Kidney epithelial cell (primary cell): Measurements from ENCODE around the gene FAM3A. TPM values are rescaled to one million over a fixed set of nuclear protein-coding genes. Genes with fewer than 3 reads are reported as not detected.

ENCODE experiments used
- DNase-seq: peaks from one replicate; pipeline ENCODE4 v3.0.0-alpha.2; 2010; ENCODE audit warnings: low read depth
- H3K27me3 ChIP-seq: 2 replicates; pipeline ENCODE4 v1.6.0; 2011; ENCODE audit warnings: low read length; ENCODE audit not compliant: control insufficient read depth, insufficient read depth
- H3K36me3 ChIP-seq: 2 replicates; pipeline ENCODE4 v1.5.1; 2011; ENCODE audit warnings: low read length; ENCODE audit not compliant: control insufficient read depth, insufficient read depth
- H3K4me3 ChIP-seq: 2 replicates; pipeline ENCODE4 v1.5.1; 2011; ENCODE audit warnings: low read depth, mild to moderate bottlenecking, control low read depth, low read length
- total RNA-seq: library from RNA; depleted of rRNA; stranded (reverse); fragments of >200 nt; gene quantifications from 2 replicates; pipeline ENCODE4 v1.2.3, GENCODE V29; 2015
- TF ChIP-seq, protein P1 (sequence below): IDR thresholded peaks from 2 replicates; pipeline ENCODE4 v1.5.1; 2011; ENCODE audit warnings: mild to moderate bottlenecking, moderate library complexity, low read length, control low read depth, inconsistent platforms; ENCODE audit not compliant: insufficient read depth, poor library complexity, severe bottlenecking

FAM3A gene
- total RNA-seq, 1 donor from 2014 or later, result 32.3 TPM

DNA sequence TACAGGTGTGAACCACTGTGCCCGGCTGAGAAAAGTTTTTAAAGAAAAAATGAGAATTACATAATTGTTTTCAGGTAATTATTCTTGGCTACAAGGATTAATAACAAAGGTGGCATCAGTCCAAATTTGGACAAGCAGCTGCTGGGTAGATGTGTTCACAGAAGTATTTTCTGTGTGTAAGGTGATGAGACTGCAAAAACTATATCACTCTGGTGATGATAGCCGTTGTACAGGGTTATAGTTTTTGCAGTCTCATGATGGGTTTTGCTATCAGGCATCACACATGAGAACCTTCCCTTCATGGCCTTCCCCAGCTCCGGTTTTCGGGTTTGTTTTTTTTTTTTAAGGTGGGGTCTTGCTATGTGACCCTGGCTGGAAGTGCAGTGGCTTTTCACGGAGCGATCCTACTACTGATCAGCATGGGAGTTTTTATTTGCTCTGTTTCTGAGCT, 20.5 kb downstream of the FAM3A start:
- Histone ChIP-seq H3K4me3 (no peak overlapping the region), H3K36me3 (no peaks in the 10 kb centered on the region), H3K27me3 (no peaks in the 10 kb centered on the region)
- no peak for DNase-seq
- TF ChIP-seq, protein P1, sequence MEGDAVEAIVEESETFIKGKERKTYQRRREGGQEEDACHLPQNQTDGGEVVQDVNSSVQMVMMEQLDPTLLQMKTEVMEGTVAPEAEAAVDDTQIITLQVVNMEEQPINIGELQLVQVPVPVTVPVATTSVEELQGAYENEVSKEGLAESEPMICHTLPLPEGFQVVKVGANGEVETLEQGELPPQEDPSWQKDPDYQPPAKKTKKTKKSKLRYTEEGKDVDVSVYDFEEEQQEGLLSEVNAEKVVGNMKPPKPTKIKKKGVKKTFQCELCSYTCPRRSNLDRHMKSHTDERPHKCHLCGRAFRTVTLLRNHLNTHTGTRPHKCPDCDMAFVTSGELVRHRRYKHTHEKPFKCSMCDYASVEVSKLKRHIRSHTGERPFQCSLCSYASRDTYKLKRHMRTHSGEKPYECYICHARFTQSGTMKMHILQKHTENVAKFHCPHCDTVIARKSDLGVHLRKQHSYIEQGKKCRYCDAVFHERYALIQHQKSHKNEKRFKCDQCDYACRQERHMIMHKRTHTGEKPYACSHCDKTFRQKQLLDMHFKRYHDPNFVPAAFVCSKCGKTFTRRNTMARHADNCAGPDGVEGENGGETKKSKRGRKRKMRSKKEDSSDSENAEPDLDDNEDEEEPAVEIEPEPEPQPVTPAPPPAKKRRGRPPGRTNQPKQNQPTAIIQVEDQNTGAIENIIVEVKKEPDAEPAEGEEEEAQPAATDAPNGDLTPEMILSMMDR, result no peak

DNA sequence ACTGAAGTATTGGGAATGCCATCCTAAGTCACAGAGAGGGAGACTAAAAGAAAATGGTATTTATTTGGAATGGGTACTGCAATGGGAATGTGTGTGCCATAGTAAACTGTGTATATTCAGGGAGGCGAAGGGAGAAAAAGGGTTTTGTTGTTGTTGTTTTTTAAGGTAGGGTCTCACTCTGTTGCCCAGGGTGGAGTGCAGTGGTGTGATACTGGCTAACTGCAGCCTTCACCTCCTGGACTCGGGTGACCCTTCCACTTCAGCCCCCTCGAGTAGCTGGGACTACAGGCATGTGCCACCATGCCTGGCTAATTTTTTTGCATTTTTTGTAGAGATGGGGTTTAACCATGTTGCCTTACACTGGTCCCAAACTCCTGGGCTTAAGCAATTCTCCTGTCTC, 21.3 kb downstream of the FAM3A start:
- no peak for DNase-seq
- no peaks in the 10 kb centered on the region for H3K27me3 ChIP-seq
- H3K4me3 ChIP-seq, result no peak overlapping the region
- no peaks in the 10 kb centered on the region for H3K36me3 ChIP-seq
- TF ChIP-seq, protein P1, result no peak

DNA sequence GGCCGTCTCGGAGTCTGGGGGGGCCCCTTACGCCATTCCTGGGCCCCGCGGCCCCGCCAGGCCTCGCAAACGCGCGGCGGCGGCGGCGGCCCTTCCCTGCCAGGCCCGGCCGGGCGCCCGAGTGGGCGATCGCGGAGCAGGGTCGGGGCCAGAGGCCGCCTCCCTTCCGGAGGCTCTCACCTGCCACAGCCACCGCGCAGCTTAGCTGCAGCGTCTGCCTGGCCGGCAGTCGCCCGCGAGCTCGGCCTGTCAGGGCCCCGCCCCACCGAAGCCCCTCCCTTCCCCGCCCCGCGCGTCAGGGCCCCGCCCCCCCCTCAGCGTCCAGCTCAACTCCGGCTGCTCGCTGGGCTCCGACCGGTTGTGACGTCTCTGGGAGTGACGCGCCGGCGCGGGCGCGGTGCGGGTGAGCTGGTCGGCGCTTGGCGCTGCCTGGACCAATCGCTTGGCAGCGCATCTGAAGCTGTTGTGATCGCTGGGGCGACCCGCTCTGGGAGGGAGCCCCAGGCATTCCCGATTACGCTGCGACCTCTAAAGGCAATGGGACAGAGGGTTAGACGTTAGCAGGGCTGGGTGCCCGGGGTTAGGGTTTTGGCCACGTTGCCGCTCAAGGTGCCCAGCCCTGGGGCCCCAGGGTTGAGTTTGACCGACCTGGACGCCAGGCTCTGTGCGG, 25.5 kb downstream of the FAM3A start, which contains the start of gene SLC10A3:
SLC10A3 (minus strand) TSS at position 216 of the 670 bp plus-strand sequence. CDS start 1,689 bp downstream, outside the sequence.
- TF ChIP-seq, protein P1, result no peak
- Histone ChIP-seq H3K36me3 (no peaks in the 10 kb centered on the region), H3K27me3 (no peaks in the 10 kb centered on the region), H3K4me3 (peak within 1 kb of the TSS; percentile 59)
- peak; percentile 61 for DNase-seq

DNA sequence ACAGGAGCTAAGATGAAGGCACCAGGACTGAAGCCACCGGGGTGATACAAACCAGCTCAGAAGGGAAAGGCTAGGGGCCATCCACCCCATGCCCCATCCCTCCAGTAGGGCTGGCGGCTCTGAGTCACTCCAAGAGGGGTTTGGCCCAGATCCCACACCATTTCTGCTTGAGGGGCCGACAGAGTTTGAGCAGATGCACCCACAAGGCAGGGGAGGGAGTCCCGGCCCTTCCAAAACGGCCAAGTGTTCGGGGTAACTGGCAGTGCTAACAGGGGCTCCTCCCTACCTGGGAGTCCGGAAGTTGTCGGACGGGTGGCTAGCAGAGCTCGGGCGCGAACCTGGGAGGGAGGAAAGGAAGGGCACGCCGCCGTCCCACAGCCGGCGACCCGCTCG, 26.0 kb downstream of the FAM3A start:
- TF ChIP-seq, protein P1, result no peak
- Histone ChIP-seq H3K36me3 (no peaks in the 10 kb centered on the region), H3K27me3 (no peaks in the 10 kb centered on the region), H3K4me3 (peak overlapping the region; percentile 59)
- DNase-seq, result no peak

DNA sequence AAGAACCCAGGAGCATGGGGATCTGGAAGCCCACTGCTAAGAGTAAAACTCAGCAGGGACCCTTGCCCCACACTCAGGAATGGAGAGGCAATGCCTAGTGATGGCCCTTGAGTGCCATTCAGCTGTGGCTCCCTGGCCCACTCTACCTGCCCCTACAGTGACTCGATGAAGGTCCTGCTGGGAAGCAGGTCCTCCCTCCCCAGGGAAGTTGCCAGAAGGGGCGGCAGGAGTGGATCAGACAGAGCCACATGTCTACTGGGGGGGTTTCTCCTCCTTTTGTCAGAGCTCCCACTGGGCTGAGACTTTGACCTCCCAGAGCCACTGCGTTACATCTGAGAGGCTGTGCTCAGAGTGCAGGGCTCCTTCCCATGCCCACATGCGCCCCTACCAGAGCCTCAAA, 26.9 kb downstream of the FAM3A start:
- DNase-seq, result no peak
- Histone ChIP-seq H3K36me3 (no peaks in the 10 kb centered on the region), H3K27me3 (no peaks in the 10 kb centered on the region), H3K4me3 (no peak overlapping the region)
- TF ChIP-seq, protein P1, result no peak
